D721Med (cell line): ENCODE data around the gene UBAC2.

ENCODE experiments used
- DNase-seq: peaks from one replicate; pipeline ENCODE4 v3.0.0; 2011; ENCODE audit warnings: low spot score; ENCODE audit not compliant: insufficient read length
- FAIRE-seq: peaks from 2 replicates; lab custom pipeline; 2011; peaks lifted over from hg19 to GRCh38; lab: Jason Lieb, UNC
- TF ChIP-seq, protein P1 (sequence below): IDR thresholded peaks from 2 replicates; pipeline ENCODE4 v1.5.1; 2012; ENCODE audit warnings: mild to moderate bottlenecking, control low read depth; ENCODE audit not compliant: insufficient read depth; ENCODE audit errors: missing control alignments

Gene UBAC2

DNA sequence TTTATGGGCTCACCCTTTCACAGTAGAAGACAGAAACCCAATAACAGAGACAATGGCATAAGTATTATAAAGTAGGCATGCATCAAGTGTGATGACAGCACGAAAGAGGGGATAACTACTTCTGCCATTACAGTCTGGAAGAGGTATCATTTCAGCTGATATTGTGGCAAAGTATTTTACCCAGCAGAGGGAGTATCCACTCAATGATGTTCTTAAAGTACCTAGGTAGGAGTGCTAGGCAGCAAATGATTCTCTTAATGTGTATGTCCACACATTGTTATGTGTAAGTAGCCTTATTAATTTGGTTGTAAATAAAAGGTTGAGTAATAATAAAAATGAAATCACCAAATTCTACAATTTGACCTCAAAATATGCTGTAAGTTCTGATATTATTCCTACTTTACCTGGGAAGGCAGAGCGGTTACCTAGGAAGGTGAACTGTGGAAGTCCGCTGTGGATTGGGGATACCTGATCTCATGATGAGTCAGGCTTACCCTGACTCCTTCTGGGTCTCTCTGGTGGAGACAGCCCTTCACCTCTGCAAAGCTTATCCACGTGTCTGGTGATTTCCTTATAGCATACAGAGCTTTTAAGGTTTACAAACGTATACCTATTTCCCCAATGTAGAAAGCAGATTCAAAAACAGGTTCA lies 4.1 kb upstream of the UBAC2 start:
- TF ChIP-seq, protein P1, sequence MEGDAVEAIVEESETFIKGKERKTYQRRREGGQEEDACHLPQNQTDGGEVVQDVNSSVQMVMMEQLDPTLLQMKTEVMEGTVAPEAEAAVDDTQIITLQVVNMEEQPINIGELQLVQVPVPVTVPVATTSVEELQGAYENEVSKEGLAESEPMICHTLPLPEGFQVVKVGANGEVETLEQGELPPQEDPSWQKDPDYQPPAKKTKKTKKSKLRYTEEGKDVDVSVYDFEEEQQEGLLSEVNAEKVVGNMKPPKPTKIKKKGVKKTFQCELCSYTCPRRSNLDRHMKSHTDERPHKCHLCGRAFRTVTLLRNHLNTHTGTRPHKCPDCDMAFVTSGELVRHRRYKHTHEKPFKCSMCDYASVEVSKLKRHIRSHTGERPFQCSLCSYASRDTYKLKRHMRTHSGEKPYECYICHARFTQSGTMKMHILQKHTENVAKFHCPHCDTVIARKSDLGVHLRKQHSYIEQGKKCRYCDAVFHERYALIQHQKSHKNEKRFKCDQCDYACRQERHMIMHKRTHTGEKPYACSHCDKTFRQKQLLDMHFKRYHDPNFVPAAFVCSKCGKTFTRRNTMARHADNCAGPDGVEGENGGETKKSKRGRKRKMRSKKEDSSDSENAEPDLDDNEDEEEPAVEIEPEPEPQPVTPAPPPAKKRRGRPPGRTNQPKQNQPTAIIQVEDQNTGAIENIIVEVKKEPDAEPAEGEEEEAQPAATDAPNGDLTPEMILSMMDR, result no peak
- FAIRE-seq (no peak), DNase-seq (no peak)

DNA sequence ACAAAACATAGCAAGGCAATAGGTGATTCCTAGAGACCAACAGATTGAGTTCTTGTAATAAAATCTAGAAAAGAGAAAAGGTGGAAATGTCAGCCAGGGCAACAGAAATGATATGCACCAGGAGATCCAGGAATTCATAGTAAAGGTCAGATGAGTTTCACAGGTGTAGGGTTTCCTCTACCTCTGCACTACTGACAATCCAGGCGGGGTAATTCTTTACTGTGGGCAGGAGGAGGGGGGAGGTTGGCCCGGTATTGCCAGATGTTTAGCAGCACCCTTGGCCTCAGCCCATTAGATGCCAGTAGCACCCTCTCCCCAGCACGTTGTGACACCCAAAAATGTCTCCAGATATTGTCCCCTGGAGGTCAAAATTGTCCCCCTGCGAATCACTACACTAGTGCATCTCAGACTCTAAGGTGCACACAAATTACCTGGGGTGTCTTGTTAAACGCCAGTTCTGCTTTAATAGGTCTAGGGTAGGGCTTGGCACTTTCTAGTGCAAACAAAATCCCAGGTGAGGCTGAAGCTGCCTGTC lies 3.5 kb upstream of the UBAC2 start:
- FAIRE-seq (no peak), DNase-seq (no peak)
- TF ChIP-seq, protein P1, result no peak

DNA sequence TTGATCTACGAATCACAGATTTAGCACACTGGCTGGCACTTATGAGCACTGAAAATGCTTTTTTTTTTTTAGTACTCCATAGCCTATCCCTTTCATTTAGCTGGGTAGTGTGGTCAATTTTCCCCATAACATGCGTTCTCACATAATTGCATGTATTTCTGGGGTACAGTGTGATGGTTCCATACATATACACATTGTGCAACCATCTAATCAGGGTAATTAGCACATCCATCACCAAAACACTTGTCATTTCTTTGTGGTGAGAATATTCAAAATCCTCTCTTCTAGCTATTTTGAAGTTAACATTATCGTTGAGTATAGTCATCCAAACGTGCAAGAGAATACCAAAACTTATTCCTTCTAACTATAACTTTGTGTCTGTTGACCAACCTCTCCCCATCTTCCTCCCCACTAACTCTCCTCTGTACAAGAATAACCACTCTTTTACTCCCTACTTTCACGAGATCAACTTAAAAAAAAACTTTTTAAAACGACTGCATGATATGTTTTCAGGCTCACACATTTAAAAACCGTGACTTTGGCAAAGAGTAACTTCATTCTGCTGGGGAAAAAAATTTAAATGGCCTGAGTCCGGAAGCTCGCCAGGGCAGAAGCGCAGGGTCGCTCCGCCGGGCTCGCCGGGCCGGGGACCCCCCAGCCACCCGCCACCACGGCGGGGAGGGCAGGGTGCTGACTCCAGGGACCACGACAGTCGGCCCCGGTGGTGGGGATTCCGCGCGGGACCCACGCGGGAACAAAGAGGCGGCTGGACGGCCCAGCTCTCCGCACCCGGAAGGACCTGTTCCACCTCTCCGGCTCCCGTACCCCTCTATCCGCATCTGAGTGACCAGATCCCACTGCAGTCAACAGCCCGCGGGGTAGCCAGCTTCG lies 868 bp upstream of the UBAC2 start:
- TF ChIP-seq, protein P1, result no peak
- DNase-seq (no peak), FAIRE-seq (no peak)

DNA sequence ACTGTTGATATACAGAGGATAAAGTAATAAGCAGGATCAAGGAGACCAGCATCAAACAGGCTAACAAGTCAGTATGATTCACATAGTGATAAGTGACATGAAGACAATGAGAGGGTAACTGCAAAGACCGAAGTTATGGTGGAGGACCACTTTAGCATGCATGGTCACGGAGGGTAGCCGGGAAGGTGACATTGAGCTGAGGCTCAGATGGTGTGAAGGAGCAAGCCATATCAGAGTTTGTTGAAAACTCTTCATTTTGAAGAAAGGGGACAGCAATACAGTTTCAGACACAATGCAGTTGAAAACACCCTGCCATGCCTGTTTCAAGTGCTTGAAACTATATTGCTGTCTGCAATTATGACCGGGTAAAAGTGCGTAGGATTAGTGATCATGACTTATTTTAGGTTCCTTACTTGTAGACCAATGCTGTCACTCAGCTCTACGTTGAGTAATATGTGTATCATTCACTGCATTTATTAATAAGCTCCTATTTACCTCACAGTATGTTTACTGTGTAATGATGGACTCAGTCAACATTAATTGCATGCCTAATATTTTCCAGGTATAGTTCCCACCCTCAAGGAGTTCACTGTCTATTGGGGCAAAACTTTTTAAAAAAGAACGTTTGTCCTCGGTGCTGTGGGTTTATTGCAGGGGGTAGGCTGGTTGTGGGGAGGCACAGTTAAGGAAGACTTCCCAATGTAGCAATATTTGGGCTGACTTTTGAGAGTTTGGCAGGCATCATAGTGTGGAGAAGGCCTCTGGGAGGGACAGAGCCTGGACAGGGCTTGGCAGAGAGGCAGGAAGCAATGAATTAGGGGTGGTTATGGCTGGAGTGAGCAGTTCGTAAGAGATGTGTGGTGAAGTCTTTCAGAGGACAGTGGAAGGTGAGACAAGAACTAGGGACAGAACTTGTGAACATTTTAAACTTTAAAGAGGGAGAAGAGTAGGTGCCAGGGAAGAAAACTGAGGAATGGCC lies 3.2 kb downstream of the UBAC2 start:
- no peak for FAIRE-seq
- TF ChIP-seq, protein P1, result no peak
- no peak for DNase-seq

DNA sequence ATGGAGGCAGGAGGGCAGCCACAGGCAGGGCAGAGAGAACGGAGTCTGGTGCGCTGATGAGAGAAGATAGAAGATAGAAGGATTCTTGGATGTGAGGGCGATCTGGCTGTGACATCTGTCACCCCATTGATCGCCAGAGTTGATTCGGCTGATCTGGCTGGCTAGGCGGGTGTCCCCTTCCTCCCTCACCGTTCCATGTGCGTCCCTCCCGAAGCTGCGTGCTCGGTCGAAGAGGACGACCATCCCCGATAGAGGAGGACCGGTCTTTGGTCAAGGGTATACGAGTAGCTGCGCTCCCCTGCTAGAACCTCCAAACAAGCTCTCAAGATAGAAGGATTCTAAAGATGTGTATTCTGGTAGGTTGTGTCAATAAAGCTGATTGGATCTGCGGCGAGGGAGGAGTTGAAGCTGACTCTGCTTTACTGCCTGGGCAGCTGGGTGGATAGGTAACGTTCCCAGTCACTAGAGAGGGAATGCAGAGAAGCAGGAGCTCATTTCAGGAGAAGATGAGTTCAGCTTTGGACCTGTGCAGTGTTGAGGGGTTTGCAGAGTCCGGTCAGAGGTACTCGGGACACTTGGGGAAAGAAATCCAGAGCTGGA lies 5.1 kb downstream of the UBAC2 start:
- DNase-seq (no peak), FAIRE-seq (no peak)
- TF ChIP-seq, protein P1, result no peak

DNA sequence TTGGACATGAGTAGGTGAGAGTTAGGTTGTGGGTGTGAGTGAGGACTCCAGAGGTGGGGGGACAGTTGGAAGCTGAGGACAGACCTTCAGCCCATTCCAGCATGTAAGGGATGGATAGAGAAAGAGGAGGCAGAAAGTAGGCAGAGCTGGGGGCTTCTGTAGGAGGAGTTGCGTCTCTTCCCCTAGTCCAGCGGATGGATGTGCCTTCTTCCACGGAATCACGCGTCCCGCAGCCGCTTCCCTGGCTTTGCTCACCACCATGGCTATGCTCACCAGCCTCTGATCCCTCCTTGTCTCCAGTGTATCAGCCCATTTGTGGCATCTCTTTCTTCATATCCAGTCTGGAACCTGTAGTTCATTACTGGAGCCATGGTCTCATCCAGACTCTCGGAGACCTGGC lies 5.6 kb downstream of the UBAC2 start:
- TF ChIP-seq, protein P1, result no peak
- no peak for DNase-seq
- FAIRE-seq, result no peak
